Measurements from ENCODE around the gene RAB11FIP2.

DNA sequence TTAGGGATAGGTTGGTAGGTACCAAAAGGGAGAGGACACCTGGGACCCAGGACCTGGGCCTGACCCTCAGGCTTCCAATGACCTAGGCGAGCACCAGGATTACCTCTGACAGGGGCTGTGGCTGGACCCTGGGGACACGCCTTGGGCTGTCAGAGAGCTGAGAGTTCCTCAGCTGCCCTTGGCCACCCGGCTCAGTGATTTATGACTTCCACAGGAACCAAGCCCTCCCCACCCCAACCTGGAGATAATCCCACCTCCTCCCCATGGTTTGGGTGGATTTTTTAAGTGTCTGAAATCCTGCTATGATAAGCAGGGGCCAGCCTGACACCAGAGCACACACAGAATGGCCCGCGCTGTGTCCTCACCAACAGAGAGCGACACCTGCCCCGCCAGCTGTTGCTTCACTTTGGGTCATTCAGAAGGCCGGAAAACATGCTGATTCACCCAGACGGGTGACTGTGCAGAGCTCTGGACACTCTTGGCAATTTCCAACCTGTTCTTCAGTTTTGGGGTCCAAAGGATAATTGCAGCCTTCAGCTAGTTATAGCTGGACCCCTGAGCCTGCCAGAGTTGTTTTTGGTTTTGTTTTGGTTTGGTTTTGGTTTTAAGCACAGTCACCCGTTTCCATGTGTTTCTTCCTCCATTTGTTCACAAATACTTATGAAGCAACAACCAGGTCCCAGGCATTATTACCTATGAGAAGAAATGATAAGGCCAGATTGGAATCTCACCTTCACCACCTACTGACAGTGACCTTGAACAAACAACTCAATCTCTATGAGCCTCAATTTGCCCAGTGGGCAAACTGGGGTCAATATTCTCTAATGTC lies 78.2 kb downstream of the RAB11FIP2 start:
- TF ChIP-seq YY1 (IDR thresholded peaks at IDR 0.05; ENCODE audit: low read depth) (no peak), FOXM1 (IDR thresholded peaks at IDR 0.05; ENCODE audit: borderline replicate concordance, low read depth) (no peak), EP300 (IDR thresholded peaks at IDR 0.05; ENCODE audit: borderline replicate concordance) (no peak), TEAD4 (IDR thresholded peaks at IDR 0.05) (no peak), CEBPB (IDR thresholded peaks at IDR 0.05) (no peak), TAF1 (IDR thresholded peaks at IDR 0.05; ENCODE audit: low read depth) (no peak)
- TF ChIP-seq, protein P1, sequence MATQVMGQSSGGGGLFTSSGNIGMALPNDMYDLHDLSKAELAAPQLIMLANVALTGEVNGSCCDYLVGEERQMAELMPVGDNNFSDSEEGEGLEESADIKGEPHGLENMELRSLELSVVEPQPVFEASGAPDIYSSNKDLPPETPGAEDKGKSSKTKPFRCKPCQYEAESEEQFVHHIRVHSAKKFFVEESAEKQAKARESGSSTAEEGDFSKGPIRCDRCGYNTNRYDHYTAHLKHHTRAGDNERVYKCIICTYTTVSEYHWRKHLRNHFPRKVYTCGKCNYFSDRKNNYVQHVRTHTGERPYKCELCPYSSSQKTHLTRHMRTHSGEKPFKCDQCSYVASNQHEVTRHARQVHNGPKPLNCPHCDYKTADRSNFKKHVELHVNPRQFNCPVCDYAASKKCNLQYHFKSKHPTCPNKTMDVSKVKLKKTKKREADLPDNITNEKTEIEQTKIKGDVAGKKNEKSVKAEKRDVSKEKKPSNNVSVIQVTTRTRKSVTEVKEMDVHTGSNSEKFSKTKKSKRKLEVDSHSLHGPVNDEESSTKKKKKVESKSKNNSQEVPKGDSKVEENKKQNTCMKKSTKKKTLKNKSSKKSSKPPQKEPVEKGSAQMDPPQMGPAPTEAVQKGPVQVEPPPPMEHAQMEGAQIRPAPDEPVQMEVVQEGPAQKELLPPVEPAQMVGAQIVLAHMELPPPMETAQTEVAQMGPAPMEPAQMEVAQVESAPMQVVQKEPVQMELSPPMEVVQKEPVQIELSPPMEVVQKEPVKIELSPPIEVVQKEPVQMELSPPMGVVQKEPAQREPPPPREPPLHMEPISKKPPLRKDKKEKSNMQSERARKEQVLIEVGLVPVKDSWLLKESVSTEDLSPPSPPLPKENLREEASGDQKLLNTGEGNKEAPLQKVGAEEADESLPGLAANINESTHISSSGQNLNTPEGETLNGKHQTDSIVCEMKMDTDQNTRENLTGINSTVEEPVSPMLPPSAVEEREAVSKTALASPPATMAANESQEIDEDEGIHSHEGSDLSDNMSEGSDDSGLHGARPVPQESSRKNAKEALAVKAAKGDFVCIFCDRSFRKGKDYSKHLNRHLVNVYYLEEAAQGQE (IDR thresholded peaks at IDR 0.05; ENCODE audit: low read depth) = no peak

Measured in Ishikawa (cell line).